HG03064 (cell line): ENCODE results near the gene AFF4.
A peak's percentile ranks its signal among the peaks of the same experiment; 100 is the strongest.

Source experiments
- ATAC-seq: cut with Tn5 transposase; IDR thresholded peaks from one replicate; pipeline ENCODE4 v1.9.1; 2021; ENCODE audit warnings: low read depth; ENCODE audit not compliant: unreplicated experiment

Gene AFF4

DNA sequence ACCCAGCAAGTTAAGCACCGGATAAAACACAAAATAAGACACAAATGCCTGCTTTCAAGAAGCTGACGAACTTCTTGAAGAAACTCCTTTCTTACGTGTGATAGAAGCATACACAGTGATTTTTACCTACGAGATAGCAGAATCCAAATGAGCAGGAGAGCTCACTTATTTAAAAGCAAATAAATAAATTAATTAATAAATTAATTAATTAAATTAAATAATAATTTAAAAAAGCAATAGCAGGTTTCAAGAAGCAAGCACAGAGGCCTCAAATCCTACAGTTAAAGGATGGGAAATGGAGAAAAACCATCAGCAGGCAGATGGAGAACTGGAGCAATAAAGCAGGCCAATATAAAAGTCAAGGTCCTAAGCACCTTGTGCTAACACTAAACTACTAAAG lies 72.6 kb downstream of the AFF4 start:
- ATAC-seq: no peak

GRCh38 chr5:132889501-132889900 lies 73.9 kb downstream of the AFF4 start:
- ATAC-seq: no peak

GRCh38 chr5:132887283-132887682 lies 76.2 kb downstream of the AFF4 start:
- ATAC-seq: no peak

- no peak for ATAC-seq
Observed at GRCh38 chr5:132886064-132886823, 77.2 kb downstream of the AFF4 start.

DNA sequence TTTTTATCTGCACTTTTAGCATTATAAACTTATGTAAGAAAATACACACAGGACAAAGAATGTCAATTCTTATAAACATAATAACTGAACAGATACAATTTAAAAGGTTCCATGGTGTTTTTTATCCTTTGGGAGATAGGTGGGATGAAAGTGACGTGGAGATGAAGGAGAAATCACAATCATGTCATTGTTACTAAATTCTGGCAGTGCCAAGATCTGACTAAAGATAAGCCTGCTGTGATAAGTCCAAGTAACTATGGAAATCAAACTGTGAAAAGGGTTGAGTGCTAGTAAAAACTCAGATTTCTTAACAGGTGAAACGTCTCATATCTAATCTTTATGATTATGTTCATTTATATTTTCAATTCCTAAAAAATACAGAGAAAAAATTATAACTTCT lies 78.9 kb downstream of the AFF4 start:
- ATAC-seq: no peak

DNA sequence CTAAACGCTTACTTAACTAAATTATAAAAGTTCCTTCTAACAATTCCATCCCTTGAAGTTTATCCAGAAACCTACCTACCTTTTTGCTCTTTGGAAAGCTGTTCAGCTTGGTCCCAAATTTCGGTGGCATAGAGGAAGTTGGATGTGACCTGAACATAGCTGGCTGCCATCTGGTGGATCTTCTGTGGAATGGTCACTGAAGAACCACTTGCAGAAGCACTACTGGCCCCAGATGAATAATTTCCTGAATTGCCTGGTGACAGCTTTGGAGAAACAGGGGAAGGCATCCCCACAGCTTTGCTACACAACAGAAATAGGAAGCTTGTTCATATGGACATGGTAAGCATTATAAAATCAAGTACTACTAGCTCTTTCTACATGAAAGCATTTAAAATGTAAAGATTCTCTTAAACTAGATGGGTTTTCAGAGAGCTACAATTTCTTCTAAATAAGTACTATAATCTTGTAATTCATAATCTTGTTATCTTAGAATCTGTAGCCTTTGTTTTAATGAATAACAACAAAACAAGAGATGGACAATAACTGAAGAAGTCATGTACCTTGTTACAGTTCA lies 80.1 kb downstream of the AFF4 start:
- no peak for ATAC-seq

- no peak for ATAC-seq
Observed at GRCh38 chr5:132877938-132878337, 85.5 kb downstream of the AFF4 start.

DNA sequence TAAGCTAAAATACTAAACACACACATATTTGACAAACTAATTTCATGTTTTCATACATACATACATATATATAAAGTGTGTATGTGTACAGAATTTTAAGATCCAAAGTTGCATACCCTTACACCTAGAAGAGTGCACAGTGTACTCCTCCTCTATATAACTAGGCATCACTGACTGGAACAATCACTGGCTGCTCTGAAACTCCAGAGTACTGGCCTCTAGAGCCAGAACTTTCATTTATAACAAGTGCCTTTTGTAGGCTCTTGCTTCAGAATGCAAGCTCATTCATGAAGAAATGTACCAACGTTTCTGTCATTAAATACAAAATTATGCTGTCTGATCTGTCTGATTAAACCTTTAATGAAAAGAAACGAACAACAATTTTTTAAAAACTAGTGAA lies 86.0 kb downstream of the AFF4 start:
- ATAC-seq: no peak

DNA sequence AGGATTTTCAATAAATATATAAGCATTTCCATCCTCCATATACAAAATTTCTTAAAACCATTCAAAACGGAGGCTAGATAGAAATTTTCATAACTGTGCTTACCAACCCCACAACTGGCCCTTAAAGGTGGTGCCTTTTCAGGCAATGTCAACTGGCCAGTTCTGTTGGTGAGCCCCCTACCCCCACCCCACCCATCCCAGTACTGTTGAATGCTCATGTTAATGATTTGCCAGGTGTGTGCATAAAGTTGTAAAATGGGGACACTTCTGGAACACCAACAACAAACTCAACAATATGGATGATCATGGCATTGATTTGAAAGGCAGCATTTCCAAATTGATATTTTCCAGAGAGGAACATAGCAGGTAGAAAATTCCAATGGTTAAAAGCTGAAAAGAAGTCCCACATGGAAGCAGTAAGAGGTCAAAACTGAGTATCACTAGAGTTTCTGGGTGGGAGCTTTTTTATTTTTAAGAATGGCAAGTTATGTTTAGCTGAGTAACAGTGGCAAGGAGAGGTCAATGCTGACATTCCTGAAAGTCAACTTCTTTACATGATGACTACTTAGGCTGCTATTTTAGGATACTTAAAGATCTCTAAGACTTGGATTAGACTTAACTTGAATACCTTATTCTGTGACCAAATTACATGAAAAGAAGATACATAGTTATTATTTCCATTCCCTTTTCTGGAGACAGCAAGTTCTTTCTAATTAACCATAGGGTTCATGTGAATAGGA lies 87.2 kb downstream of the AFF4 start:
- ATAC-seq: no peak

DNA sequence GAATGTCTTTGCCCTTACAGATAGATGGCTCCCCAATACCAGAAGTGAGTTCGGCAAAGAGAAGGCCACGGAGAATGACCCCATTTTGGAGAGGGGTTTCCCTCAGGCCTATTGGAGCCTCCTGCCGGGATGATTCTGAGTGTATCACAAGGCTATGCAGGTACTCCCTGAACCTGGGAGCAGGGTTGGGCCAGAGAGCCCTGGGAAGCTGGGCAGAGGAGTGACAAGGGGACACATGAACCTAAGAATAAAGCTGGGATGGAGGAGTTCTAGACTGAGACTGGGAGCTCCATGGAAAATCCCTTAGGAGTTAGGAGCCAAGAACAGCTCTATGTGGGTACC lies 89.5 kb downstream of the AFF4 start:
- no peak for ATAC-seq

DNA sequence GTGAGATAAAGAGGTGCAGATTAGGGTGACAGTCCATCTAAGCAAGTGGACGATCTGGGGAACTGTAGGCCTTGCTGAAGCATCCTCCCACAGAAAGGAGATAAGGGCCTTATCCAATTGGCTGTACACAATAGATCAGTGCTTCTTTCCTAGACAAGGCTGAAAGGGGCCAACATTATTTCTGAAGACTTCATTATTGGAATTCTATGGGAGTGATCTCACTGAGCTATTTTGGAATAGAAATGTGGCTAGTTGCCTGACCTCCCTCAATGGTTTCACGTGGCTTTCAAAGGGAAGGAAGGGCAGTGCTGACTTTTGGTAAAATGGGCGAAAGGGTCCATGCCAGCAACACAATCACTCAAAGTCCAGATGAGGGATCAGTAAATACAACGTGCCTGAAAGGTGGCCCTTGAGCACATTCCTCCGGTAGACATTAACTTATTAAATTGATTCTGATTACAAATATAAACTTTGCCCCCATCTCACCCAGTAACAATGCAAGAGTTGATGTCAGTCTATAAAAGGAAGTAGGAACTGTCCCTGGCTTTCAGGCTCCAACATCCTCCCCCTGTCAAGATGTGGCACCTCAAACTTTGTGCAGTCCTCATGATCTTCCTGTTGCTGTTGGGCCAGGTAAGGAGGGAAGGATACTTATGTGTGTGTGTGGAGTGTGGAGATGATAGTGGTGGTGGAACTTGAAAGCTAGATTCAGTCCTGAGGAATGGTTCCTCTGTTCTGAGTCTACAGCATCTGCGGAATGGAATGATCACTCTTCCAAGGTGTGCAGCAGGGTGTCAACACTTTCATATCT lies 90.1 kb downstream of the AFF4 start, which contains the start of gene LEAP2:
Gene LEAP2 (plus strand): TSS at position 550 of the 811 bp plus-strand sequence. CDS start 27 bp downstream, at position 577.
- ATAC-seq: no peak

GRCh38 chr5:132872788-132873118 lies 90.7 kb downstream of the AFF4 start:
- ATAC-seq: no peak

DNA sequence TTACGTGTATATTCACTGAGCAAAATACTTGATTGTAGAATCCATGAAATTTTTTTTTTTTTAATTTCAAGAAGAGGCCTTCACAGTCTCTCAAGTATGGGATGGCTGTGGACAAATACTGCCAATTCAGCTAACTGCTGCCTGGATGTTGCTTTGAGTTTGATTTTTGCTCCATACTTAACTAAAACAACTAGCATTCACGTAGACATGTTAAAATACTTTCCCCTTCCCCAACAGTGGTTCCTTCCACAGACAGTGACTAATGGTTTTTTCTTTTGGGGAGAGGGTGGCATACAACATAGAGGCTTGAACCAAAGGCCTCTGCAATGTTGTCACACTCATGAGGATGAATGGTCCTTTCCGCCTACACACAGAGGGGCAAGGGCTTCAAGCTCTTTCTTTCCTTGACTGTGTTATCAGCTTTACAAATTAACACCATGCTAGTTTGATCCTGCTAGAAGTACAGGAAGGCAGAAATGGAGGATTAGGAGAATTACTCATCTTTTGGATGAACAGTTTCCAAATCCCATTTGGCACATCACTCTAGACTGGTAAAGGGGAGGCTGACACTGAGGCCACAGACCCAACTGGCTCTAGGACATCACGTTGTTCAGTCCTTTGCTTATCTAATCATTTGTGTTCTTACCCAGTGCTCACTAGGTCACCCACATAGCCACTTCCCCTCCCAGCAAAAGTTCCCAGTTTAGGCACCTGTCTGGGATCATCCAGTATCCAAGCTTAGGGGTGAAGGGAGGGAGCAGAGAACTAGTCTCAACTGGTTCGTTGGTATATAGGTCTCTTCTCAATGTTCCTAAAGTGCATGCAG lies 91.8 kb downstream of the AFF4 start:
- ATAC-seq: no peak

DNA sequence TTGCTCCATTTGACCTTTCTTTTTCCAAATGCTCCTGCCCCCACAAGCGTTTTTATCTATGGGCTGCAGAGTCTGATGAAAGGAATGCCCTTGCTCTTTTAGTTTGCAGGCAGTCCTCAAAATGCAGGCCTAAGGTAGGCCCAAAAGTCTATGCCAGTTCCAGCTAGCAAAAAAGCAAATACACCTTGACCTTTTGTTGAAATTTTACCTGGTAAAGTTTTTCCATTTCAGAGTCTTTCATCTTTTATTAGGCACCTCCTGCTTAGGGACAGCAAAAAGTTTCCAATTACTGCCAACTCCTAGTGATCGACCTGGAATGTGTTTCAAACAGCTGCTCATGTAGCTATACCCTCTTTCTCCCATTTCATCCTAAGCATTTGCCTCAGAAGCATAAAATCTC lies 92.6 kb downstream of the AFF4 start:
- no peak for ATAC-seq

DNA sequence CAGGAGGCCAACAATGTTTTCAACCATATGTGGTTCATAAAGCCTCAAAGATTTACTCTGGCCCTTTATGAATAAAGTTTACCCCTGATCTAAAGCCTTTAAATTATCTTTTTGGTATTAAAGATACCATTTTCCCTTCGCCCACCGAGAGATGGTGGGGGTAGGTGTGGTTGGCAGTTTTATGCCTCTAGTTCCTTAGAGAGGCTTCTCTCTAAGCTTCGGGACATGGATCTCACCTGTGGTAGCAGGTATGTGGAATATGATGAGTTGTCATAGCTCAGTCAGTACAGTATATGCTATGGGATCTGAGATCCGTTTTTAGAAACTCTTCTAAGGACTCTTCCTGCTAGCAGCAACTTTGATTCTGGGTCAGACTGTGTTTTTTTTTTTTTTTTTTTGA lies 94.7 kb downstream of the AFF4 start:
- no peak for ATAC-seq

DNA sequence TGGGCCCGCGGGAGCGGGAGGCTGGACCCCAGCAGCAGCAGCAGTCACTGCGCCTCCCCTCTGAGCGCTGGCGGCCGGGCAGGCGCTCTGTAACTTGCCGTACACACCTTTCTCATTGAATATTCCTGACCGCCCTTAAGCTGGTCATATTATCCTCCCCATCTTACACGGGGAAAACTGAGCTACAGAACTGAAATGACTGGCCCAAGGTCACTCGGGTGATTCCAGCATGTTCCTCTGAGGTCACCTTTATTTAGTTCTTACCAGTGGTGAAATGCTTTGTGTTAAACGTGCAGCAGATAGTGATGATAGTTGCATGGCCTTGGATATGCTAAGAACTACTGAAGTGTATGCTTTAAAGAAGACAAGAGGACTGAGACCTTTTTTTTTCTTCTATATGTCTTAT lies 96.4 kb downstream of the AFF4 start:
- ATAC-seq: no peak

DNA sequence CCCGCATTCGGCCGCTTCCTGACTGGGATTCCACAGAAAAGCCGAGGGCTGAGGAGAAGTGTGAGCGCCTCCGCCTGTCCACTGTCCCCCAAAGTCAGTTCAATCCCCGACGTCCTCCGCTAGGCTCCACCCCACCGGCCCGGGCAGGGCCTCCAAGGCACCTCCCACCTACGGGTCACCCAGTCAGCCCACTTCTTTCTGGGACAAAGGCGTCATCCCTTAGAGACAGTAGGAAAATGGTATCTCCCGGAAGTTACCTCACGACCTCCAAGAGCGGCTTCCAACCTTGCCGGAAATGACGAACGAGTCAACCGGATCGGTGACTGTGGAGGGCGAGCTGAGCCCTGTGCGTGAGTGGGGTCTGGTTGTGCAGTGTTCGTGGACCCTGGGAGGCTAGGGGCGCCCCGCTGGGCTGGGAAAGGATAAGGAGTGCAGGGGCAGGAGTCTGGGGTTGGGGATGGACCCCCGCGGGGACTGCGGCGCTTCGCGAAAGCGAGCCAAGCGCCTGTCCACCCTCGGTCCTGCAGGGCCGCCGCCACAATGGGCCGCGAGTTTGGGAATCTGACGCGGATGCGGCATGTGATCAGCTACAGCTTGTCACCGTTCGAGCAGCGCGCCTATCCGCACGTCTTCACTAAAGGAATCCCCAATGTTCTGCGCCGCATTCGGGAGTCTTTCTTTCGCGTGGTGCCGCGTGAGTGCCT lies 96.9 kb downstream of the AFF4 start, which contains the start of the genes GDF9 and UQCRQ:
Gene GDF9 (minus strand): TSS at position 128 of the 704 bp plus-strand sequence. CDS start 1,936 bp downstream, outside the sequence.
Gene UQCRQ (plus strand): TSS at position 301 of the 704 bp plus-strand sequence. CDS start 240 bp downstream, at position 541.
- ATAC-seq: peak; percentile 99

DNA sequence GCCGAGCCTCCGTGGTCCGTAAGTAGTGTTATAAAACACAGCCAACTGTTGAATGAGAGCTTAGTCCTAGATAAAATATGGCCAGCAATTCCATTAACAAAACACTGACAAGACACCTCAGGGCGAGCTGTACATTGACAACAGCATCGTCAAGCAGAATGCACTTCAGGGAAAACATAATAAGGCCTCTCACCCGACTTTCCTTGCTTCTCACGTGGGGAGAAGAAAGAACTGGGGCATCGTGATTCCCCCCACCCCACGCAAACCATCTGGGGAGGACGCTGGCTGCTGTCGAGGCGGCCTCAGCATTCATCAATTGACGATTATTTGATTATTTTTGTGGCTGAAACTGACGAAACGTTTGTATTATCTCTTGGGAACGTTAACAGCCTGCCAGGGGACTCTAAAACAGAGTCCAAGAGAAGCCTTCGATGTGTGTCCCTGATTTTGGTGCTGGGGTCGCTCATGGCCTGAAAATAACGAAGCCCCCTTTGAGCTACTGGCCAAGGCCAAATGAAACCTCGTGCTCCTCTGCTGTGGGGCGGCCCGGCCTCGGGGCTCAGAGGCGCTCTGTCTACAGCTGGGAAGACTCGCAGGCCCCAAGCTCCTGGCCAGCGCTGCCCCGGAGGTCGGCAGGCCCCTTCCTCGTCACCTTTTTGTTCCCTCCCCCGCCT lies 97.6 kb downstream of the AFF4 start:
- peak; percentile 22 for ATAC-seq

GRCh38 chr5:132860742-132861141 lies 102.7 kb downstream of the AFF4 start:
- no peak for ATAC-seq
